CD4-positive, alpha-beta T cell treated with Interleukin-17A for 1 hour (primary cell): Measurements from ENCODE around the gene SLIT3.

Experiments used
- DNase-seq: peaks from one replicate; pipeline ENCODE4 v3.0.0-alpha.2; 2020

SLIT3 gene

DNA sequence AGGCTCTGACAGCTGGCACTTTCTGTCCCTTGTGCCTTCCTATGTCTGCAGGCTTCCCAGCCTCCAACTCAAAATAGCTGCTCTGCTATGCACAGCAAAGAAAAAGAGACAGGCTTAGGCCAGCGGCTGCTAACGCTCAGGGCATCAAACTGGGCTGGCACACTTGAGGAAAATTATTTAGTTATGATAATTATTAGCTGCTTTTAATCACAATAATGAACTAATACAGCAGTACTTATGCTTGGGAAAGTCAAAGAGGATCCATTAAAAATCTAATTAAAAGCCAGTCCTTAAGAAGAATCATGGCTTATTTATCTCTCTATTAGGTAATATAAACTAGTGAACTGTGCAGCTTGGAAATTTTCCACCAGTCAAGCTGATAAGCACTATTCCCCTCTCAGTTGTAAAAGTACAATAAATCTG is 233.2 kb downstream of the SLIT3 start:
- no peak for DNase-seq

DNA sequence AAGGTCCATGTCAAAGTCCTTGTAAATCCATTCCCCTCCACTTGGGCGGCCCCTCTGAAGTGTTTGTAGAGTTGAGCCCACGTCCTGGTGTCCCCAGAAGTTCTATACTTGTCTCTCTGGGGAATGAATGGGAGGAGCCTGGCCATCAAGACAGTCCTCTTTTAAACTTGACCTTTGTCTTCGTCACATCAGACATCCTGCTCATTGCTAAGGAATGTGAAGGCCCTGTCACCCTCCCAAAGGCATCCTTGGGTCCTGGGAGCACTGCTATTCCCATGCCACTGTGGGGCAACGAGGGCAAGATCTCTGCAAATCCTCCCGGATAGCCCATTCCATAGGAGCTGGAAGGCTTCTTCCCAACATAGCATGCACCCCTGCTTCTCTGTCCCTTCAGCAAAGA is 235.5 kb downstream of the SLIT3 start:
- no peak for DNase-seq

DNA sequence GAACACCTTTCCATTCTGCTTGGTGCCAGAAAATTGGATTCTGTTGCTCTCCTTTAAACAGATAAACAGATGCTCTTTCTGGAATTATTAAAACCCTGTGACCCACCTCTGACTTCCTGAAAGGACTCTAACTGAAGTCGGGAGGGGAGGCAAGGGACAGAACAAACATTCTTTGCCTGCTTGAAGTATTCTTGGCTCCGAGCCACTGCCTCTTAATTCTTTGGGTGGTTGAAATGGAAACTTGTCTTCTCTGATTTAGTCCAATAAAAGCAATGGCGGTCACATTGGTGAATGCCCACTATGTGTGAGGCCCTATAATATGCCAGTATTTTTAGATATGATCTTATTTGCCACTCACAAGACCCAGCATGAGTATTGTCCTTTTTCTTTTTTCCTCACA is 236.8 kb downstream of the SLIT3 start:
- DNase-seq: no peak

DNA sequence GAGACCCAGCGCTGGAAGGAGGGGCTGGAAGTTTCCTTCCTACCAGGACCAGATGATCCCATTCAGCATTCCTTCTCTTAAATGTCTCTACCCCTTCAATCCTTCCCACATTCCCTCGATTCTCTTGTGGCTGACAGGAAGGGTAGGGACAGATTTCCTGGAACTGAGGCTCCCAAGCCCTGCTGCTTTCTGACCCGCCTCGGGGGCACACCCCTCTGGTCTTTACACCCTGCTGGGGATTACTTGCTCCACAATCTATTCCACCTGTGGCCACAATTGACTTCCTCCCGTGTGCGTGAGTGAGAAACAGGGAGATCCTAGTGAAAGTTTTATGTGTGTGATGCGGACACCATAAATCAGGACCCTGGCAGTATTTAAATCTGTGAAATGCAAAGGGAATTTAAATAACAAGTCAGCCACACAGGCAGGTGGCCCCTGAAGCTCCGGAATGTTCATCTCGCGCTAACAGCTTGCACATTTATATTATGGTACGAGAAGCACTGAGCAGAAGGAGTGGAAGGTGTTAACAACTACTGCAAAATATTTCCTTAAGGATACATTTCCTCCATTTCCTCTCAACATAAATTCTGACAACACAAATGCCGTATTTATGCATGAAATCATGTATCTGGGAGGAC is 237.5 kb downstream of the SLIT3 start:
- DNase-seq: no peak

DNA sequence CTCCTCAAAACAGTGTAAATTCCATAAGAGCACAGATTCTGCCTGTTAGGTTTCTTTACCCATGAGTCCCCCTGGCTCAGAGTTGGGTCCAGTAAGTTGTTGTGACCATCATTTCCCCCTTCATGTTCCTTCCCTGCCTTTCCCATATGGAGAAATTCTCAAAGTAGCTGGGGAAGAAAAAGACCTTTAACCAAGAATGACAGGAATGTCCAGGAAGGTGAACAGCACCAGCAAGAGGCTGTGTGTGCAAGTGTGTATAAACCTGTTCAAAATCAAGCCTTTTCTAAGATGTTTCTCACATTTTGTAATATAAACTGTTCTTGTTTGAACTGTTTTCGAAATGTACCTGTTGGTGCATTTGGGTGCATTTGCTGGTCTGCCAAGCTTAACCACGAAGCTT is 238.2 kb downstream of the SLIT3 start:
- DNase-seq: no peak

DNA sequence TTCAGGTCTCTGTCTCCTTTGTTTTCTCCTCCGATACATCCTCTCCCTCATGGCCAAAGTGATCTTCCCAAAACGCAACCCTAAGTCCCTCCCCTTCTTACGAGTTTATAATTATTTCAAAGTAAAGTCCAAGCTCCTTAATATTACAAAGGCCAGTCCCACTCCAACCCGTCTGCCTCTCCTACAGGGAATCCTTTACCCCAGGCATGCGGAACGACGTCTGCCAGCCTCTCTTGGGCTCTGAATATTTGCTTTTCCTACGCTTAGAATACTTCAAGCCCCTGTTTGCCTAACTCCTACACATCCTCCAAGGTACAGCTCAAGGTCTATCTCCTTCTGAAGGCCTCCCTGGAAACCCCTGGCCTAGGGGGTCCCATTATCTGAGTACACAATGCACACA is 246.4 kb downstream of the SLIT3 start:
- no peak for DNase-seq

DNA sequence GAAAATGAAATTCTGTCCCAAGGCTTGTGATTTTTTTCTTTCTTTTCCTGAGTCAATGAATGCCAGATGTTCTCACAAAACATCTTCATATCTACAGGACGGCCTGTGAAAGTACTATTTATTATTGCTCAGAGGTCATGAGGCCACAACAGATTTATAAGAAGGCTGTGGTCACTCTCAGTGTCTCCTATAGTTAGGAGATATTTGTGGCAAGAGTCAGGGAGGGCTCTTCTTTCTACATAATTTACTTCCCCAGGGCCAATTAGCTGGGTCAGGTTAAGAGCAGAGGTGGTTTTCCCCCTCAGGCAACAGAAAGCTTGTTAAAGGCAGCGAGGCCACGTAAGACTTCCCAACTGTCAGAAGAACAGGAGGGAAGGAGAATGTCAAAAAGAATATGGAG is 248.7 kb downstream of the SLIT3 start:
- DNase-seq: no peak

DNA sequence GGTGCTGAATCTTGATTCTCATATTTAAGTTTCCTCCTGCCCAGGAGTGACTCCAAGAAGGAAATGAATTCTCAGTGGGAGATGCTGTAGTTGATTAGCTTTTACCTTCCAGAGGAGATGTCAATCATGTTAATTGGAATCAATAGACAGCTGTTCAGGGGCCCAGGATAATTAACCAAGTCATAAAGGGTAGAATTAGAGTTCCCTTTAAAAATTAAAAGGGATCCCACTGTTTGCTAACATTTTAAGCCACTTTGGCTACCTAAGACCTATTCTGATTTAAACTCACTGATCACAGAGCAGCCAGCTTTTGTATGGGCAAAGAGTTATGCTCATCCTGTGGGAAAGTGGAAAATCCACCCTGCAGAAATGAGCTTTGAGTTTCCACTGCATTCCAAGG is 249.6 kb downstream of the SLIT3 start:
- no peak for DNase-seq

DNA sequence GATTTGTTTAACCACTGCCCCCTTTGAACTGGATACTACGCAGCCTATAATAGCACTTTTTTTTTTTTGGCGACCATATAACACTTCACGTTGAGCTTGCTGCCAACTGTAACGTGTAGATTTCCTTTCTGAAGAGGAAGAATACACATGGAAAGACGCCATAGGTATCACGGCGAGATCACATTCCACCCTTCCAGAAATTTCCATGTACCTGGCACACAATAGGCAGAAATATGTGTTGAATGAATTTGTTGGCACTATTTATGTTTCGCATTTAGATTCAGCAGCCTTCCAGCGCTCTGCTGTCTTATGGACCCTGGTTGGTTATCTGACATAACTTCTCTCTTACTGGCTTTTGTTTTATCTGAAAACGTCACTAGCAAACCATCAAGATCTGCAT is 250.3 kb downstream of the SLIT3 start:
- DNase-seq: no peak

DNA sequence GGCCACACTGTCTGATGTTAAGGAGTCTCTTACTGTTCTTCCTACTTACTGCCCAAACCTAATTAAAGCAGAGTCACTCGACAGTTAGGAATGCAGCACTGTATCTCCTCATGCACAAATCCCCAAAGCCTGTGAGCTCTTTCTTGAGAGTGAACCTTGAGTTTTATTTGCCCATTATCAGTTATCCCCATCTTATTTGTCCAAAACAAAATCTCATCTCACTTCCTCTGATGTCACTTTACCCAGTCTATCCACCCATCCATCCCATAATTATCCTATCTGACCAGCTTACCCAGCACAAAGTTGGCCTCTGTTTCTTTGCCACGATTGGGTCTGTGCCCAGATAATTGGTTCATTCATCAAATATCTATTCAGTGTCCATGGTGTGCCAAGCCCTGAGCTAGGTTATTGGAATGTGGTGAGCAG is 250.8 kb downstream of the SLIT3 start:
- DNase-seq: no peak

DNA sequence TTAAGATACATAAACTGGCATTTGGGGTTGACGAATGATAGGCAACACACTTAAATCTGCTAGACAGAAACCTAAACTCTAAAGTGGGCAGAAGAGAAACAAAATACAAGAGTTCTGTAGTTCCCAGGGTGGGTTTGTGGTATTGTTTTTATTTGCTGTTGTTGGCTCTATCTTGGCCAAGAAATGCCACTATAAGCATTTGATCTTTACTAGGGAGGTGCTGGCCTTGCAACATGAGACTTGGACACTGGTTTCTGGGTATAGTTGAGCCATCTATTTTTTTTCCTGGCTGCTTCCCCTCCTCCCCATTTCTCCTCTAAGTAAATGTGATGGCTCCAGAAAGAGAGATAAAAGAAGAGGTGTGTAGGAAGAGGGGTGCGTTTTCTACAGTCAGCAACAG is 251.2 kb downstream of the SLIT3 start:
- DNase-seq: no peak

DNA sequence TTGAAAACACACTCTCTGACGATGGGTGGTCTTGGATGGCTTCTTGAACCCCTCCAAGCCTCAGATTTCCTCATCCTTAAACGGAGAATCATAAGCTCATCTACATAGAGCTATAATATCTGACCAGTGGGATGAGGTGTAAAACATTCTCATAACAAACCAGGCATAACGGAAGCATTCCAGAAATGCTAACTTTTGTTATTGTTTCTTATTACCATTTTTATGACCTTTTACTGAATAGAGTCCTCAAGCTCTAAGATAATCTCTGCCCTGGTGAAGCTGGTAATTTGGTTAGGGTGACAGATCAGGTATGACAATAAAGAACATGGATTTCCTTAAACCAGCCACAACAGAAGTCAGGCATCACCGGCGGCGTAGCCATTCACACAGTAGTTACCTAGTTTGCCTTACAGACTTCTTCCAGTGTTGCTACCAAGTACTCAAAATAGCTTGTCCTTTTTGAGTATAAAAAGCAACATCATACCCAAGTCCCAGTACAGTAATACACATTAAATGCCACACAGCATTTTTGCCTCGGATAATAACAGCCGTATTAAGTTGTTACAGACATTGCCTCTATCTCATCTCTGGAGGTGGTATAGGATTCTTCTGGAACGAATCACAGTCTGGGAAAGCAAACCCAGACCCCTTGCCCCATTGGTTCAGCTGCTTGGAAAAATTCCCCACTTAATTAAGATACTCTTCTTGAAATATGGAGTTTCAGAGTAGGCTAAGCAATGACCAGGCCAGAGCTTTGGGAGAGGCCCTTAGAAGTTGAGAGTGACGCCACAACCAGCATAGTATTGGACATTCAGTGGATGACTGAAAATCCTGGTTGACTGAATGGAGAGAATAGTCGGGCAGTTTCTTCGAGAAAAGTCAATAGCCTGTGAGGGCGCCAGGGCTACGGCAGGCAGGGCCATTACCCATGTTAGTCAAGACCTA is 252.5 kb downstream of the SLIT3 start:
- DNase-seq: no peak

DNA sequence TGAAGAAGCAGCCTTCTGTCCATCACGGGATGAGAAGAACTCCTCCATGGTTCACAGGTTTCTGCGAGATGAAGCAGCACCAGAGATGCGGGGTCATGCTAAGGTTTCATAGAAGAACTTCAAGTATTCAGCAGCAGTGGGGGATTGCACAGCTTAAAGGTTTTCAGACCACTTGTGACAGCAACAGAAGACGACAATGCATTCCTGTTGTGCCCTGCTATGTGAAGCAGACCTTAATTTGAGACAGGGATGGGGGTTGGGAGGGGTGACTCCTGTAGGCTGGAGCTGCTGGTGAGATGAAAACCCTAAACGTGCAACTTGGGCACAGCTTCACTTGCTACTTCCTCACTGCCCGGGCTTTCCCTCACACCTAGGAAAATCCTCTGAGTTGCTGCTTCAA is 256.0 kb downstream of the SLIT3 start:
- no peak for DNase-seq

DNA sequence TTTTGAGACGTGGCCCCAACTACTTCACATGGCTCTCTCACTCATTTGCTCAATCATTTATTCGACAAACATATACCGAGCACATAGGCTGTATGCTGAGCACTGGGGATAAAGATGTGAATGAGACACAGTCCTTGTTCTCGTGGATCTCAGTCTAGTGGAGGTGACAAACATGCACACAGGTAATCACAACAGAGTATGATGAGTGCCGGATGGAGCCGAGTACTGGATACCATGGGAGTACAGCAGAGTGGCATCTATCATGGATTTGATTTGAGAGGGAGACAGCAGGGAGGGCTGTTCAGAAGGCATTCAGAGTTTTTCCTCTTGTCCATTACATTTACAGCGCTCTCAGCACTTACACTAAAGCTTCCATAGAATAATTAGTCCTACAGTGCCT is 259.8 kb downstream of the SLIT3 start:
- no peak for DNase-seq

DNA sequence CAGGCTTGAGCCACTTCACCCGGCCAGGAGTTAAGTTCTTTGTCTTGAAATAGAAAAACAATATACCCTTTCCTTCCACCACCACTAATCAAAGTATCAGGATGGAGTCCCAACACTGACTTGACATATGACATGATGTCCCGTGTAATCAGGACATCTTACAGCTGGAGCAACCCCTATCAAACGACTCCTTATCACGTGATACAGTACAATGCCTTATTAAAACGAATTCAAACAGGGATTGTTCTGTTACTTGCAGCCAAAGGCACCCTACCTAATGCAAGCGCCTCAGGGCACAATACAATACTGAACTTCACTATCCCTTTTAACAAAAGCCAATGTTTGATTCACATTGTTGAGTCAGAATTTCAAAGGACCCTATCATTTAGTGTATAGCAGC is 261.3 kb downstream of the SLIT3 start:
- no peak for DNase-seq

DNA sequence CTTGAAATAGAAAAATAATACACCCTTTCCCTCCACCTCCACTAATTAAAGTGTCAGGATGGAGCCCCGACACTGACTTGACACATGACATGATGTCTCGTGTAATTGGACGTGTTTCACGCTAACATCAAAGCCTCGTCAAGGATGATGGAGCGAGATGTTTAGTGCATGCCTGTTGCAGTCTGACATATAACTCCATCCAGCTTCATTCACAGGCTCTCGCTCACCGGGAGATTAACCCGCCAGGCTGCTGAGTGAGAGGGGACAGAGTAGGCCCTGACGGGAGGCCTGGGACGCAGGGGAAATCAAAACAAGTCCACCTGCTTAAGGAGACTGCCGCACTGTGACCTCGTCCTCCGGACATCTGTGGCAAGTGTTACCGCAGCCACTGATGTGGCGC is 263.5 kb downstream of the SLIT3 start:
- no peak for DNase-seq

DNA sequence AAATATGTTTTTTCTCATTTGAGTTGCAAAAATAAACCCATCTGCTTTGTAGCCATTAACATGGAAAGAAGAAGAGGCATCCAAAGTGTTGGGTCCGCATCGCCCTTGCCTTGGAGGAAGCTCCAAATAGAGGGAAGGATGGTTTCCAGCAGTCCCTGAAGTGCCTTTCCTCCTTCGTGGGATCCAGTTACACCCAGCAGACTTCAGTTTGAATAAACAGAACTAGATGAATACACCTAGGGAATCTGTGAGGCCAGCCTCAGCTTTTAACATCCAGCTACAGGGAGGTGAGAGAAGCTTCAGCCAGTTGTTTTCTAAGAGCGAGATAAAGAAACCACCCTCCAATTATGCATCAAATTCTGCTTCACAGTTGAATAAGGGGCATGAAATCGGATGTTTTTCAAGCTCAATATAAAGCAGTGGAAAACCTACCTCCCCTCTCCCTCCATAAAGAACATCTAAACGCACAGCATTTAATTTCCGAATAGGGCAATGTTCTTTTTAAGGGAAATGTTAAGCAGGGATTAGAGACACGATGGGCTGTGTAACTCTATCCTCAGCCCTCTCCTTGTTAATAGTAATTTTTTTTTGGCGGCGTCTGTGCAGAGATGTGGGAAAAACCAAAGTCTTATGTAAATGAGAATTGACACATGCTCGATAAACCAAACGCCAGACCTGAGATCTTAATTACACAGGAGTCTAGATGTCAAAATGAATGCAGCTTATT is 264.7 kb downstream of the SLIT3 start:
- no peak for DNase-seq

DNA sequence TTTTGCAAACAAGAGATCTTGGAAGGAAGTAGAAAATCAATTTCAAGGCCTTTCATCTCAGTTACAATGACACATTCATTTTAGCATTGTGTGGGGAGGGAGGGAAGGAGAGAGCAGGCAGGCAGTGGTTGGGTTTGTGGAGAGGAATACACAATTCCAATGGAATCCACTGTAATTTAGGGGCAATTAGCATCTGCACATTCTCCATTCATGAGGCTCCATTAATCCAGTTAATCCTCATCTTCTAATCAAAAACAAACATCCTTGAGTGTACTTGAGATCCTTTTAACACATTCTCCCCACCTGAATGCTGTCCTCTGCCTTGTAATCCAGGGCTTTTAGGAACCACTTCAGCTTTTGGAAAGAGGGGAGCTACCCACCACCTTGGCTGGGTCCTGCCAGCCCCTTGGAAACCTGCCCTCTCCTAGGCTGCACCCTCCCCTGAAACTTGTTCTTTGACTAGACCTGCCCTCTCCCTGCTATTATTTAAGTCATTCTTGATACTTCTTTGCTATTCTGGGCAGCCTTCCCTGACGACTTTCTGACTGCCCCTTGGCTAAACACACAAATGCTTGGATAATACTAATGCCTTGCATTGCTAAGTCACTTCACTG is 271.2 kb downstream of the SLIT3 start:
- DNase-seq: no peak

DNA sequence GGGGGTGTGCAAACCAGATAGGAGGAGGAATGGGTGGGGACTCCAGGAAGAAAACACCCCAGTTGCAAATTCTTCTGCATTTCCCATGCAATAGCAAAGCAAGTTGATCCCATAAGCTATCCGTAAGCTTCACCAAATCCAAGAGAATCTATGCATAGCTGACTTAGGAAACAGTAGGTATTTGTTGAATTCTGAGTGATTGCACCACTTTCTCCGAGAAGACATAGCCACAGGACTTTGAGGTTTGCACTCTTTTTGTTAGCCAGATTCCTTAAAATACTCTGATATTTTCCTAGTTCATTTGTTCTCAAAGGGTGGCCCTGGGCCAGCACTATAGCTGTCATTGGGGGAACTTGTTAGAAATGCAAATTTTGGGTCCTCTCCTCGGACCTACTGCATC is 271.9 kb downstream of the SLIT3 start:
- DNase-seq: no peak

DNA sequence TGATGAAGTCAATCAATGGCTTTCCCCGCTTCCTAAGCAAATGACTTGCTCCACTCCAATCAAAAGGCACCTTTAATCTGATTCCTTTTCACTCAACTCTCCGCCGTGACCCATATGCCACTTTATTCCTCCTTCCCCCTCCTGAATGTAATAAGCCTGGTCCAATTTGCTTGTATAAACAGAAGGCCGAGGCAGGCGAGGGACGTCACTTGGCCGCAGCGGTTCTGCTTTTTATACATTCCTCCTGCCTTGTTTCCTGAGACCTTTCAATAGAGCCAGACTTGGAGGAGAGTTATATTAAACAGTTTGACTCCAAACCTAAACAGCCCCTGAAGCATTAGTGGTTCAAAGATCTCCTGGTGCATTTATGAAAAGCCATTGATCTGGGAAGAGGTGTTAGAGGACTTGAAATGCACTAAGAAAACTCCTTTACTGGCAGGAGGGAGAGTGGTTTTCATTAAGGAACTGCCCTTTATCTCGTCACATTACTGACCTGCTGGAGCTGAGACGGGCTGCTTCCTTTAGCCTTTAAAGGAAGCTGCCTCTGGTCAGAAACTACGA is 273.4 kb downstream of the SLIT3 start:
- DNase-seq: no peak

DNA sequence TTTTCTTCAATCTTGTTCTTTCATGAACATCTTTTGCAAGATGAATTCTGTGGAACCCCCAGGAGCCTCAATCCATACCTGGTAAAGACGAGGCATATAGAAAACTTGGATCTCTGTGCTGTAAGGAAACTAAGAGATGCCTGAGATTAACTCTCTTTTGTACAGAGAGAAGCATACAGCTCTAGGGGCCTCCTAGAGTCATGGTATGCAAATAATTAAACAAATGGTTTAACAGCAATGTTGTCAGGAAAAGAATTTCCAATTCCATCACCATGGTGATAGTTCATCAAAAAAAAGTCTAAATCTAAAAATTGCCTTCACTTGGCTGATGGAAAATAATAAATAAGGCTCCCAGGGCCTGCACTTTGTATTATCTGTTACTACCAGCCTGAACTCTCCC is 275.4 kb downstream of the SLIT3 start:
- no peak for DNase-seq

DNA sequence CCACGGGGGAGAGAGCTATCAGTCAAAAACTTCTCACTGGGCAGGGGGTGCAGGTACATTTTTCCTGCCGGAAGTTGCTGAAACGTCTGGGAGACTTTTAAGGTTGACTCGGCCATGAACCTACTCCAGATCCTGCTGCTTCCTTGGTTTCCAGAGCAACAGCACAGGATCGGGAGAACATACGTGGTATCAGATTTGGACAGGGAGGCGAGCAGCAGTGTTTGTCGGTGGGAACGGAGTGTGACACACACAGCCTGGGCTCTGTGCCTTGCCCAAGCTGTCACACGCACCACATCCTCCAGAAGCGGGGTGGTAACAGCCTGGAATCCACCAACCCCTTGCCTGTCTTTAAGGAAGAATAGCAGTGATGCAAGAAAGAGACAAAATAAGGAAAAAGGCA is 276.5 kb downstream of the SLIT3 start:
- DNase-seq: no peak

DNA sequence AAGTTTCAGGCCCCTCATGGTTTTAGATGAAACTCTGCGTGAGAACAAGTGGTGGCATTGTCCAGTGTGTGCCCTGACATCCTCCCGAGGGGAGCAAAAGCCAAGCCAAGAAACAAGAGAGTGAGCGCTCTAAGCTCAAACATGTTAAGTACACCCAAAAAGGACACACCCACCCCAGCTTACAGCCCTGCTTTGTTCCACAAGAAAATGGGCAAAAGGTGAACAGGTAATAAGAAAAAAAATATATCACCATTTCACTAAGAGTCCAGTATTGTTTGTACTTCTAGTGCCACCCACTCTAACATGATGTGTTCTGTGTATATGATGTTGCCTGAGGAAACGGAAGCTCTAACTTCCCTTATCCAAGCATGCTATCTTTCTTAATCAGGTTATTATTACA is 278.2 kb downstream of the SLIT3 start:
- DNase-seq: no peak
